Activated CD4-positive, CD25-positive, alpha-beta regulatory T cell (primary cell): Measurements from ENCODE around the gene SCUBE1.

ENCODE experiments used
- DNase-seq, 4 experiments: peaks; one replicate each; lab custom pipeline; 2025; lab: John Stamatoyannopoulos, UW

The SCUBE1 gene

GRCh38 chr22:43277987-43278601 lies 65.1 kb downstream of the SCUBE1 start:
- DNase-seq = no peak

- no peak for DNase-seq
Measured at GRCh38 chr22:43277091-43277490, 66.1 kb downstream of the SCUBE1 start.

DNA sequence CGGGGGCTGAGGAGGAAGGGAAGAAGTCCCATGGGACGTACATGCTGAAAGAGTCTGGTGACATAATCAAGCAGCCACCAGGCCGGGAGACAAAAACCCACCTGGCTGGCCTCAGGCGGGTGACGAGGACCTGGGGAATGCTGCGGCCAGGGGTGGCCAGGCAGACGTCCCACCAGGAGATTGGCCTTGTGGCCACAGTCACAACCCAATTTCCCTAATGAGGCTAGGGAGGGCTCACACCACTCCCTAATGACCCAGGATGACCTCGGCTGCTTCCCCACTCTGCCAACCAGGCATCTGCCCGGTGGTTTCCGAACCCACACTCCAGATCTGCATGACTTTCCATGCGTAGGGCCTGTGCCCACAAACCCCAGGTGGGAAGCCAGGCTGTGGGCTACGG lies 66.9 kb downstream of the SCUBE1 start:
- no peak for DNase-seq

GRCh38 chr22:43275545-43276317 lies 67.4 kb downstream of the SCUBE1 start:
- DNase-seq = no peak

- DNase-seq = no peak
Measured at GRCh38 chr22:43274595-43275240, 68.5 kb downstream of the SCUBE1 start.

- no peak for DNase-seq
Measured at GRCh38 chr22:43273902-43274484, 69.2 kb downstream of the SCUBE1 start.

DNA sequence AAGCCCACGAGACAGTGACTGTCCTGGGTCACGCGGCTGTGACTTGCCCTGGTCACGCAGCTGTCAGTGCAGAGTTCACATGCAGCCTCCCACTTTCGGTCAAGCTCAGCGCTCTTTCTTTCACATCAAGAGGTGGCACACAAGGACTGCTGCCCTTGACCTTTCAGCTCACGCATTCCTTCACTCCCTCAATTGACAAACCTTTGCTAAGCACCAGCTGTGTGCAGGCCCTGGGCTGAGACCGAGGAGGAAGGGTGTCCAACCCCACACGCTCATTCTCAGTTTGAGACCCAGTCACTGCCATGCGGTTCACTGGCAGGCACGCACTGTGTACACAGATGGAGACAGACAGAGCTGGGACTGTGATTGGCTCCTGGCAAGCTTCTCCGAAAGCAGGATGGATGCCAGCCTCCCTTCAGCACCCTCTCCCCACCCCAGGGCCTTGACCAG lies 70.3 kb downstream of the SCUBE1 start:
- DNase-seq = no peak

GRCh38 chr22:43272301-43272700 lies 70.9 kb downstream of the SCUBE1 start:
- no peak for DNase-seq

DNA sequence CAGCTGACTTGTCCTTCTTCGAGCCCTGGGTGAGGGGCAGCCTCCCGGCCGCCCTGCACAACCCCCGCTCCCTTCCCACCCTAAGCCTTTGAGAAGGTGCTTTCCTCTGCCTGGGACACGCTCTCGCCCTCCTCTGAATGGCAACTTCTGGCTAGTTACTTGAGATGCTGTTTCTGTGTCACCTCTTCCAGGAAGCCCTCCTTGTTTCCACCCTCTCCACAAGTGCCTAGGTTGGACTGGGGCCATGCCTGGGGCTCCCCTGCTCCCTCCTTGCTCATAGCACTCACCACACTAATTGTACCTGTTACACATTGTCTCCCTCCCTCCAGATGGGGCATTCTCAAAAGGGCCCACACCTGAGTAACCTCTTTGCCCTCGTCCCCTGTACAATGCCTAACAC lies 72.2 kb downstream of the SCUBE1 start:
- no peak for DNase-seq

- DNase-seq = no peak
Measured at GRCh38 chr22:43270314-43270908, 72.8 kb downstream of the SCUBE1 start.

DNA sequence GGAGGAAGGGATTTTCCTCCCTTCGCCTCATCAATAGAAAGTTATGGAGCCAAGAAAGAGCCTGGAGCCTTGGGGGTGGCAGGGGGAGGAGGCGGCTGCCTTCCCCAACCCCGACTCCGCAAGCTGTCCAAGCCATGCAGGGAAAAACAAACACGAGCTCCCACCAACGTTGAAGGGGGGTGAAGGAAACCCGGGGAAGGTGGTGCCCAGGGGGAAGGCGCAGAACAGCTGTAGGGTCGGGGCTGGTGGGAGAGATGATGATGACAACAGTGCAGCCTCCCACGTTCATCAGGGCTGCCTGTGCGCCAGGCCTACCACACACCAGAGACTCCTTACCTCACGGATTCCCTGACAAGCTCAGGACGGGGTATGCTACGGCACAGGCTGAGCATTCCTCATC lies 73.5 kb downstream of the SCUBE1 start:
- DNase-seq = no peak

DNA sequence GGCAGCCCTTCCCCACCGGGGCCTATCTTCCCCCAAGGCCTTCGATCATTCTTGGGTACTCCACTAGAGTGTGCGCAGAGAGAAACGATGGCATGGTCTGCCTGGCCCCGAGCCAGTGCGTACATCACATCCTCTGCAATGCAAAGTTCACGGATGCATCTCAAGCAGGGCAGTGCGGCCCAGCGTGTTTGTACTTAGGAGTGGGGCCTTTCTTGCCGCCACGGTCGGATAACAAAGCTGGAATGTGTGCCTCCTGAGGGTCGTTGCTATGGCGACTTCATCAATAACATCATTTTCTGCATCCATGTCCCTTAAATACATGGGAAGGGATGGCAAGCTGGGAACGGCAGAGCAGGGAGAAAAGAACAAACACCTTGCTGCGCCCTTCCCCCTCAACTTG lies 73.9 kb downstream of the SCUBE1 start:
- DNase-seq = no peak

DNA sequence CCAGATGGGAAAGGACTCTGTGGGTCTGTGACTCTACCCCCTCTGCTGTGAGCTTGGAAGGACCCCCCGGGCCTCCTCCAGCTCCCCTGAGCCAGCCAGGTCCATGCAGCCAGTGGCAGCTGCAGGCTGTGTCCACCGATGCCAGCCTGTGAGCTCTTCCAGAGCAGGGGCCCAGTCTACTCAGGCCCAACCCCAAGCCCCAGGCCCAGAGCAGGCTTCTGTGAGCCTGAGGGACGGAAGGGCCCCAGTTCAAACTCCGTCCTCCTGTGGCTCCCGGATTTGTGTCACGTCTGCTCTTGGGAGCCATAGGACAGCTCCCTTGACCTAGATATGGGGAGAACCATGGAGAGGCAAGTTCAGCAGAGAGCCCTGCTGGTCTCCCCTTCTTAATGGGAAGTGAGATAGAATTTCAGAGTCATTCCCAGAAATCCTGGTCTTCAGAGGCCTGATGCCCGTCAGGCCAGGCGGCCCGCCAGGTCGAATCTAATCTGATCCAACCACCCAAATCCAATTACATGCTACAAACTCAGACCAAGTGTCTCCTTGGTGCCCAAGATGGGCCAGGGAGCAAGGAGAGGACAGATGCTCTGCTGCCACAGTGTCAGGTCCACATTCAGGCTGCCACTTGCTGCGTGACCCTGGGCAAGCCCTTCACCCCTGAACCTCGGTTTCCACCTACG lies 75.1 kb downstream of the SCUBE1 start:
- no peak for DNase-seq

DNA sequence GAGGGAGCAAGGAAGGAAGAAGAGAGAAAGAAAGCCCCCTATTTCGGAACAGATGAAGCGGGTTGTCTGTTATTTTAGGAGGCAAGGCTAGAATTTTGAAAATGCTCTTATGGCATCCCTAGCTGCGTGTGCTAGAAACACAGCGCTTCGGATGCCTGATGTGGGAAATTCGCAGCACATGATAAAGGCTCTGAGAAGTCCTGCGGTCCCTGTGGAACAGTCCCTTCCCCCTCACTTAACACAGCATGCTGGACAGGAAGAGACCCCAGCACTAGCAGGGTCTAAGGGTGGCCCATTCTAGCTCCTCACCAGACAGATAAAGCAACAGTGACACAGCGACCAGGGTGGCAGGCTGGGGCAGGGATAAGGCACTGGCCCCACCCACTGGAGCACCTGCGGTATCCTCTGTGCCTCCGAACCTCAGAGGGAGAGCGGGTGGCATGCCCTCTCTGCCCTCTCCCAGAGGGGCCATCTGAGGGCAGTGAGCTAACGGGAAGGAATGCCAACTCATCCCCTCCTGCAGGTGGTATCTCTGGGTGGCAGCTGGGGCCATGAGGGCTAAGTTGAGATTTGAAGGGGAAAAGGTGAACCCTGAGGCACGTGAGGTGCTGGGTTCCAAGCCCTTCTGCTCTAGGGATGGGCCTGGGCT lies 75.7 kb downstream of the SCUBE1 start:
- no peak for DNase-seq

- DNase-seq = no peak
Measured at GRCh38 chr22:43266076-43266475, 77.1 kb downstream of the SCUBE1 start.

- DNase-seq = peak; percentile 41 to 58 (median 56)
Measured at GRCh38 chr22:43263645-43264514, 79.3 kb downstream of the SCUBE1 start.

- DNase-seq = no peak
Measured at GRCh38 chr22:43262990-43263644, 80.1 kb downstream of the SCUBE1 start.

DNA sequence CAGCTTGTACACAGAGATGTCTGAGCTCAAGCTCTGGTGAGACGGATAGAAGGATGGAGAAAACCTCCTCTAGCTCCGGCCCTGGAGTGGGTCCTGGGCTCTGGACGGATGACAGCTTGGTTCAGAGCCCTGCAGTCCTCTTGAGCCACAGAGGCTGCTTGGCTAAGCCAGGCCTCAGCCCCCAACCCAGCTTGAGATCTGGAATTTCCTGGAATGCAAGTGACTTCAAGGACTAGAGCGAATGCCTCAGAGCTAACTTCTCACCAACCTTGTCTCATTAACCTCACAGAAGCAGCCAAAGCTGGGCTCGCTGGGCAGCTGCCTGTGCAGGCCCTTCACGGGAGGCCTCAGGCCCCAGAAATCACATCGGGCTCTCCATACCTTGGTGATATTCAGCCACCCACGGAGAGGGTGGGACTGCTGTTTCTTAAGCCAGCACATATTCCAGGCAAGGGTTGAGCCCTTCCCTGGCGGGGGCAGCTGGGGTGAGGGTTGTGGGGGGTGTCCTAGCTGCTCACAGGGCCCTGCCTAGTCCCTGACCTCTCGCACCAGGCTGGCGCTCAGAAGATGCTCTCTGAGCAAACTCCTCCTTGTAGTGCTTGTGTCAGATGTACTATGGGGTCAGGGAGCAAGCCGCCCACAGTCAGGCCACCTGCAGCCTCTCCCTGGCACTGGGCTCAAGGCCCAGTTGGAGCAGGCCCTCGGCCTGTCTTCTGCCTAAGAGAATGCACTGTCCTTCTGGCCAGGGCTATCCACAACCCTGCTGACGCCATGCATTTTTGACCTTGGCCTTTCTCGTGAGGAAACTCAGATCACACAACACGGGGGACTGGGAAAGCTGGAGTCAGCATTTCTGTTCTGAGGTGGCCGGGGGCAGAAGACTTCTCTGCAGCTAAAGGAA lies 82.6 kb downstream of the SCUBE1 start:
- DNase-seq = no peak

- no peak for DNase-seq
Measured at GRCh38 chr22:43257961-43258360, 85.2 kb downstream of the SCUBE1 start.
